Lower leg skin (tissue), 4 donors: Measurements from ENCODE around the gene CD7. TPM values are rescaled to one million over a fixed set of nuclear protein-coding genes. Genes with fewer than 3 reads are reported as not detected.

Source experiments
- DNase-seq, 2 donors: peaks; one replicate each; pipeline ENCODE4 v3.0.0-alpha.2; 2019; ENCODE audit warnings: low spot score in 2 of 2
- H3K4me3 ChIP-seq: fragments of 200-600 bp; sonication (generic); 2 replicates; pipeline ENCODE4 v1.5.1; 2017; ENCODE audit warnings: mild to moderate bottlenecking, low read depth; ENCODE audit not compliant: poor library complexity, severe bottlenecking
- CTCF ChIP-seq, 3 donors: fragments of 450-650 bp; IDR thresholded peaks; one replicate each; pipeline ENCODE4 v1.5.1; 2016; ENCODE audit warnings: antibody characterized with exemption in 3 of 3, mild to moderate bottlenecking in 3 of 3, moderate library complexity in 2 of 3
- POLR2A ChIP-seq, 2 donors: fragments of 450-650 bp; IDR thresholded peaks; one replicate each; pipeline ENCODE4 v1.6.1; 2016 to 2017; ENCODE audit warnings: antibody characterized with exemption in 2 of 2, mild to moderate bottlenecking in 1 of 2, moderate library complexity in 1 of 2
- WGBS, 2 donors: methylation state at CpG; one replicate each; pipeline ENCODE4 v1.1.5; 2018; 5-methylcytosine and 5-hydroxymethylcytosine counted together
- intact Hi-C: fragments of 100-400 bp; cut with DNase I; formaldehyde crosslinking; loops from one replicate; pipeline ENCODE4 v1.15.0; 2023; ENCODE audit warnings: low total_unique reads
- total RNA-seq, 4 donors: library from RNA; depleted of rRNA; stranded (reverse); fragments of >200 nt; gene quantifications; one replicate each; pipeline ENCODE4 v1.1.0, GENCODE V29; 2016

Gene CD7
- total RNA-seq, 4 donors from 2014 or later, result 0.45 to 0.99 TPM; not detected in 2

- H3K4me3 ChIP-seq, result no peak overlapping the region
- 83 to 87% methylated on average over 16 to 24 of the region's 24 CpGs for WGBS, 2 donors
- no peak for TF ChIP-seq POLR2A (IDR thresholded peaks at IDR 0.05)
- intact Hi-C loops, result no loop called here
- no peak for DNase-seq
Observed at GRCh38 chr17:82344175-82344907, 26.9 kb upstream of the CD7 start.

- no peak overlapping the region for H3K4me3 ChIP-seq
- DNase-seq, result no peak
- intact Hi-C loops, result no loop called here
- 90 to 95% methylated on average over 5 of the region's 5 CpGs for WGBS, 2 donors
- no peak for TF ChIP-seq POLR2A (IDR thresholded peaks at IDR 0.05)
- no peak for TF ChIP-seq CTCF (IDR thresholded peaks at IDR 0.05)
Observed at GRCh38 chr17:82343560-82343959, 26.2 kb upstream of the CD7 start.

- no peak for TF ChIP-seq CTCF (IDR thresholded peaks at IDR 0.05)
- no peak for TF ChIP-seq POLR2A (IDR thresholded peaks at IDR 0.05)
- no peak overlapping the region for H3K4me3 ChIP-seq
- WGBS, 2 donors, result 76 to 80% methylated on average over 28 of the region's 28 CpGs
- intact Hi-C loops, result no loop called here
- DNase-seq, result no peak
Observed at GRCh38 chr17:82342361-82343079, 25.1 kb upstream of the CD7 start.

GRCh38 chr17:82339634-82340580 is 22.5 kb upstream of the CD7 start:
- intact Hi-C loops, result no loop called here
- DNase-seq, result no peak
- H3K4me3 ChIP-seq, result no peak overlapping the region

GRCh38 chr17:82338858-82339633 is 21.6 kb upstream of the CD7 start:
- no peak for DNase-seq
- 12 to 17% methylated on average over 24 to 29 of the region's 29 CpGs for WGBS, 2 donors
- no peak overlapping the region for H3K4me3 ChIP-seq
- intact Hi-C loops, result no loop called here
- TF ChIP-seq POLR2A (IDR thresholded peaks at IDR 0.05) (no peak), CTCF (IDR thresholded peaks at IDR 0.05) (no peak)

More at GRCh38 chr17:82339634-82340580, 22.5 kb upstream of the CD7 start:
- TF ChIP-seq POLR2A (IDR thresholded peaks at IDR 0.05) (no peak), CTCF (IDR thresholded peaks at IDR 0.05) (no peak)
- WGBS, 2 donors, result 43 to 51% methylated on average over 9 of the region's 10 CpGs
